ENCODE data around the gene SUN5. TPM values are rescaled to one million over a fixed set of nuclear protein-coding genes. Genes with fewer than 3 reads are reported as not detected.

Gene SUN5
- total RNA-seq, 1 experiment from 2014 or later, result not detected

DNA sequence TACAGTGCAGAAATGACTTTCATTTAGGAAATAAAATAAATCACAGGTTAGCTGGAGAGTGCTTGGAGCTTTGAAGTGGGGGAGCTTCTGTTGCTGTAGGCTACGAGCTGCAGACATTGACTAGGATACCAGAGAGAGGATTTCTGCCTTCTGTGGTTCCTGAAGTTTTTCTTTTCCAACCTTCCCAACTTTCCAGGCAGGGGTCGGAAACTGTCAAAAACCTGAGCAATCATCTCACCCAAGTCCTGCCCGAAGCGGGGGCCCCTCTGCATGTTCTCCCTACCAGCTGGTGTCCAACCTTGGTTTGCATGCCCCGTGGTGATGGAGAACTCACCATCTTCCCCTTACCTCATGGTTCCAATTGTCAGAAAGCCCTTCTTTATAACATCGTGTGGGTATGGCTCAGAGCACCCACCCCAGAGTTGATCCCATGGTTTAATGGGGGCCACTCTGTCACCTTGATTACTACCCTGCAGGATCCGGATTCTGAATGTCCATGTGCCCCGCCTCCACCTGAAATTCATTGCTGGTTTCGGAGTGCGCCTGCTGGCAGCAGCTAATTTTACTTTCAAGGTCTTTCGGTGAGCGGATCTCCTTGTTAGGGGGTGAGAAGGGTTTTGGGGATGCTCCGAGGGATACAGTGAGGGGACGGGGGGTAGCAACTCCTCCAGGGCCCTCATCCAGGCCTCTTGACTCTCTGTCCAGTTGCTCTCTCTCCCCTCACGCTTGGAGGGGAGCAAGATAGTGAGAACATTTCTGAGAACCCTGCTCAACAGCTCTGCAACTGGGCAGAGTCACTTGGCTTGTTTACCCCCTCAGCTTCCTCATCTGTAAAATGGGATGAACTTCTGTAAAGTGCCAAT is 8.3 kb upstream of the SUN5 start:
- no peak for DNase-seq
- Histone ChIP-seq H3K27me3 (0 out of 2 replicates have a peak, but pooled peaks cover 4% of the 10 kb centered on the region), H3K36me3 (no peaks in the 10 kb centered on the region), H3K4me3 (no peak overlapping the region), H3K27ac (no peak overlapping the region), H3K9me3 (replicated peaks) (no peaks in the 10 kb centered on the region), H3K4me1 (peaks cover 21% of the 10 kb centered on the region)

DNA sequence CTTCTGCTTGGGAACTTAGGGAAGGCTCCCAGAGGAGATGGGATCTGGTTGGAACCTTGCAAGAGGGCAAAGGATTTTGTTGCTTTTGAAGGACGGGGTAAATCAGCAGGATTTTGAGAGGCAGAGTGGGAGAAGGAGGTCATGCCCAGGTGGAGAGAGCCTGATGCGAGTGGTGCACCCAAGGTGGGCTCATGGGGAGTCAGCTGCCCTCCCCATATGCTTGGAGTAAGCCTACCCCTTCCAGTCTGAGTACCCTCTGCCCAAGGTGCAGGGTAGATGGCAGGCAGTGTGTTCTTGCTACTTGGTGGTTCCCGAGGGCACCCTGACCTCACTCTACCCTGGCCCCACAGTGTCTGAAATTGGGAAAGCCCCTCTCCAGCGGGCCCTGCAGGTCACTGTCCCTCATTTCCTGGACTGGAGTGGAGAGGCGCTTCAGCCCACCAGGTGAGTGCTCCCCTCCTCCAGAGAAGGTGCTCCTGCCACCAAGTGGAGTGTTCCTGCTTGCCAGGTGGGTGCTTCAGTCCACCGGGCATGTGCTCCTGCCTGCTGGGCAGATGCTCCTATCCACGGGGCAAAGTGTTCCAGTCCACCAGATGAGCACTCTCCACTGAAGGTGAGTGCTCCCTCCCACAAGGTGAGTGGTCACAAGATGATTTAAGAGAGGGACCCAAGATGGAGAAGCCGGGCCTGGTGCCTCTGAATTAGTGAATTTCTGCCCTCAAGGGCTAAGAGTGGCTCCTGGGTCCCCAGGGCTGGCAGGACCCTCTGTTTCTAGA is 6.6 kb upstream of the SUN5 start:
- H3K4me3 ChIP-seq, result no peak overlapping the region
- no peak overlapping the region for H3K27ac ChIP-seq
- peaks cover 21% of the 10 kb centered on the region for H3K4me1 ChIP-seq
- H3K36me3 ChIP-seq, result no peaks in the 10 kb centered on the region
- no peaks in the 10 kb centered on the region for H3K9me3 ChIP-seq (replicated peaks)
- no peak for DNase-seq
- no peaks in the 10 kb centered on the region for H3K27me3 ChIP-seq

DNA sequence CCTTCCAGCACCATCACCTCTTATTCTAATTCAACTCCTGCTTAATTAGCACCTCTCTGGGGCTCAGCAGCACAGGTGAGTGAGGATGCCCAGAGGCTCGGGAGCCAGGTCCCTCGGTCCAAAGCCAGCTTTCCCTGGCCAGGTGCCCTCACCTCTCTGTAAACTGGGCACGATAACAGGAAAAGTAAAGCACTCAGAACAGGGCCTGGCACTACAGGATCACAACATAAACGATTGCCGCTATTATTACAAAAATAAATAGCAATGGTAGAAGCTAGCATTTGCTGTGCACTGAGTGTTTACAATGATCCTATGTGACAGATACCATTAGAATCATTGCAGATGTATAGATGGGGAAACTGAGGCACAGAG is 5.9 kb upstream of the SUN5 start:
- no peaks in the 10 kb centered on the region for H3K9me3 ChIP-seq (replicated peaks)
- DNase-seq, result no peak
- no peak overlapping the region for H3K4me3 ChIP-seq
- H3K27me3 ChIP-seq, result no peaks in the 10 kb centered on the region
- H3K4me1 ChIP-seq, result peaks cover 21% of the 10 kb centered on the region
- no peak overlapping the region for H3K27ac ChIP-seq
- H3K36me3 ChIP-seq, result no peaks in the 10 kb centered on the region

DNA sequence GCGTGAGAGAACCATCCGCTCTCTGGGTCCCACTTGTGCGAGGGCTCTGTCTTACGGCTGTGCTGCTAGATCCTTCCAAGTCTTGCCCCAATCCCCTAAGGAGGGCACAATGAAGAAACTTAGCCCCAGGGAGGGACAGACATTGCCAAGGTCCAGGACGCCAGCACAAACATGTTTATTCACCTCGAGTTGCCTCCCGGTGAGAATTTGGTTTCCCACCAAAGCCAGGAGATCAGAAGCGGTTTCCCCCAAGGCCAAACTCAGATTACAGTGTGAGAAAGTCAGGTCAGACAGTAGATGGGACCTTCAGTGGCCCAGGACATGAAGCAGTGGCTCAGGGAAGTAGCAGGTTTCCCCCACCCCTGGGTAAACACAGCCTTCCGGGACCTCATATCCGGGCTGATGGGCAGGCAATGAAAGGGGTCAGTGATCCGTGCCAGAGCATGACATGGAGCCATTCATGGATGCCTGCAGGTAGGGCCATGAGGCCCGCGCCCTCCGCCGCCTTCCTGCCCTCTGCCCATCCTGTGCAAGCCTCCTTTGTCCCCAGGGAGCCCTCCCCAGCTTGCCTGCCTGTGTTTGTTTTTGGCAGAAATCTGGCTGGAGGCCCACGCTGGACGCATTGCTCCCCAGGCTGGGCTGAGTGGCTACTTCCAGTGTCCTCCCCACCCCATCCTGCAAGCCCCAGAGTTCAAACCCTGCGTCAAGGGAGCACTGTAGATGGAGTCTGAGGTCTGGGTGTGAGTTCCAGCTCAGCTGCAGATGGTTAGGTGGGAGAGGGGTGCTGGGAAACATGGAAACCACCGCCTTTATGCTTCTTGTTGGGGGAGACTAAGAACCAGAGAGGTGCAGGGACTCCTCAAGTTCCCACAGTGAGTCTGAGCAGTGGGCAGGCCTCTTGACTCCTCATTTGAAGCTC is 5.2 kb upstream of the SUN5 start:
- Histone ChIP-seq H3K4me1 (peaks cover 18% of the 10 kb centered on the region), H3K9me3 (replicated peaks) (no peaks in the 10 kb centered on the region), H3K27ac (no peak overlapping the region), H3K4me3 (no peak overlapping the region), H3K27me3 (no peaks in the 10 kb centered on the region), H3K36me3 (no peaks in the 10 kb centered on the region)
- peak; percentile 61 to 67 for DNase-seq

DNA sequence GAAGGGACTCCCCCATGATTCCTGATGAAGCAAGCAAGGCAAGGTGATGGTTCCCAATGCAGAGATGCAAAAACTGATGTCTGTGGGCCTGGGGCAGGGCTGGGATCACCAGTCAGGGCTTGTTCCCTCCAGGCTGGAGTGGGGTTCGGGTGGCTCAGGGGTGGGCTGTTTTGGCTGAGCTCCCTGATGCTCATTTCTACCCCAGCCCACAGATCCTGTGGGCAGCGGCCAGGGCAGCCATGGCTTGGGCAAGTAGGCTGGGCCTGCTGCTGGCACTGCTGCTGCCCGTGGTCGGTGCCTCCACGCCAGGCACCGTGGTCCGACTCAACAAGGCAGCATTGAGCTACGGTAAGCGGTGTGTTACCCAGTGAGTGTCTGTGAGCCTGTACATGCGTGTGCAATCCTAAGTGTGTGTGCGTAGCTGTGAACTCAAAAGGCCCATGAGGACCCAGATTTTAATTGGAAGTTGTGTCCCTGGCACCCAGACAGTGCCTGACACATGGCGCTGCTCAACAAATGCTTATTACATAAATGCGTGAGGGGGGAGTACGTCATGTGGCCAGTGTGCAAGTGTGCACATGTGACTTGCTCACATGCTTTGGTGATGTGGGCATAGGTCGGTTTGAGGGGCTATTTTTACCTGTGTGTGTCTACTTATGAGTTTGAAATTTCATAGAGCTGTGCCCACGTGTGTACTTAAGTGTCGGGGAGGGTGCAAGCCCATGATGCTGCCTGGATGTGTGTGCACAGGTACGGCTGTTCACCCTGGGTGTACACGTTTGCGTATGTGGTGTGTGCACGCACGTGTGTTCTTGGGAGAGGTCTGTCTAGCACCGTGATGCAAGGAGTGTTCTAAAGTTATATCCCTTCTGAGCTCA is 4.3 kb upstream of the SUN5 start:
- H3K27ac ChIP-seq, result no peak overlapping the region
- H3K27me3 ChIP-seq, result no peaks in the 10 kb centered on the region
- H3K4me1 ChIP-seq, result peaks cover 9% of the 10 kb centered on the region; the same call in 1 of the 2 replicates
- DNase-seq, result no peak
- H3K4me3 ChIP-seq, result no peak overlapping the region
- no peaks in the 10 kb centered on the region for H3K36me3 ChIP-seq
- no peaks in the 10 kb centered on the region for H3K9me3 ChIP-seq (replicated peaks)

DNA sequence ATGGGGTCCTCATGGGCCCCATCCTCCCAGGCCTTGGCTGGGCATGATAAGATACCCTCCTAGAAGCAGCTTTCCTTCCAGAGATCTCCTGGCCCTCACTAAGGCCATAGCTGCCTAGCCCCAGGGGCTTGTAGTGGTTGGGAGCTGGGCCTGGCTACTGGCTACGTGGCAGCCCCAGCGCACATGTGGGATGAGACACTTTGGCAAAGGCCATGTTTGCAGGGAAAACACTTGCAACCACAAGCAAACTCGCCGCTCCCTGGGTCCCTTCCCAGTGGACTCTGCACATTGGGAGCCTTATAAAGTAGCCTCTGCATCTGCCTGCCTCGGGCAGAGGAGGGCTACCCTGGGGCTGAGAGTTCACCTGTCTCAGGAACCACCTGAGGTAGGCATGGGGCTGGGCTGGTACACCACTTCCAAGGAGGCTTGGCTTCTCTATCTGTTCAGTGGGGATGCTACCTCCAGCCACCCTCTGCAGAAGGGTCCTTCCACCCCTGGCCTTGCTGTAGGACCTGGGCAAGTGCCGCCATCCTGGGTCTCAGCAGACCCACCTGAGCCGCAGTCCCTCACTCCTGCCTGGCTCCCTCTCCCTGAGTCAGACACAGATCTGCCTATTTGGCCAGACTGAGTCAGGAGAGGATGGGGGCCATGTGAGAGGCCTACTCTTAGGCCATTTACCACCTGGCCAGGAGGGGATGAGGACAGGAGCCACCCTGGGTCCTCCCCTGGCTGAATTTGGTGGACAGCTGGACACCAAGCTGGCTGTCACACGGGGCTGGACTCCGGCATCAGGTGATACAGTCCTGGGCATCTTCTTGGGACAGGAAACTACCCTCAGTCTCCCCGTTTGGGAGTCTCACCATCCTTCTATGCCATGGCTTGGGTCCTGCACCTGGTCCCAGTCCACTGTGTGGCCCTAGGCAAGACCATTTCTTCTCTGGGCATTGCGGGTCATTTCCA is 3.4 kb upstream of the SUN5 start, which contains the start of gene BPIFB2:
TSS of gene BPIFB2 (plus strand) at position 329 of the 960 bp plus-strand sequence. CDS start 871 bp downstream, outside the sequence.
- Histone ChIP-seq H3K27me3 (no peaks in the 10 kb centered on the region), H3K36me3 (no peaks in the 10 kb centered on the region), H3K27ac (no peak within 1 kb of the TSS), H3K9me3 (replicated peaks) (no peaks in the 10 kb centered on the region), H3K4me1 (peaks cover 8% of the 10 kb centered on the region; the same call in 1 of the 2 replicates), H3K4me3 (no peak within 1 kb of the TSS)
- DNase-seq, result no peak

DNA sequence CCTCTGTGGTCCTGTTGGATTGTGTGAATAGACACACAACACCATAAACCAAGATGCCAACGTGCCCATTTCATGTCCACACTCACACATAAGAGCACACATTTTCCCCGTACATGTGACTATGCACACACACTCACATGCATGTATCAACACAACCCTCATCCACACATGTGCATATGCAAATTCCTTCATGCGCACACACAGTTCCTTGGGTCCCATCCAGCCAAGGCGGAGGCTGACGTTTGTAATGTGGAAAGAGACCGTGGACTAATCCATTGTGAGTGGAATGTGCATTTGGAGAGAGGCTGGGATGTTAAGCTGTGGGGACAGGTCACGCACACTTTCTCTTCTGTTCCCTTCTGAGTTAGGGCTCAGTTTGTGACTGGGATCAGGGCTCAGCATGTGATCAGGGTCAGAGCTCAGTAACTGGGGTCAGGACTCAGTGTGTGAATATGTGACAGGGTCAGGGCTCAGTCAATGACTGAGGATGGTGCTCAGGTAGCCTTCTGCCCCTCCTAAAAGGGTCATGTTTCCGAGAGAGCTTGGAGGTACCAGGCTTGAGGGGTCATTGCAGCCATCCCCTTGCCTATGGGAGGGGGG is 2.6 kb upstream of the SUN5 start:
- H3K4me1 ChIP-seq, result peaks cover 8% of the 10 kb centered on the region; the same call in 1 of the 2 replicates
- H3K9me3 ChIP-seq (replicated peaks), result no peaks in the 10 kb centered on the region
- no peak for DNase-seq
- no peak overlapping the region for H3K4me3 ChIP-seq
- H3K27ac ChIP-seq, result no peak overlapping the region
- no peaks in the 10 kb centered on the region for H3K27me3 ChIP-seq
- H3K36me3 ChIP-seq, result no peaks in the 10 kb centered on the region

DNA sequence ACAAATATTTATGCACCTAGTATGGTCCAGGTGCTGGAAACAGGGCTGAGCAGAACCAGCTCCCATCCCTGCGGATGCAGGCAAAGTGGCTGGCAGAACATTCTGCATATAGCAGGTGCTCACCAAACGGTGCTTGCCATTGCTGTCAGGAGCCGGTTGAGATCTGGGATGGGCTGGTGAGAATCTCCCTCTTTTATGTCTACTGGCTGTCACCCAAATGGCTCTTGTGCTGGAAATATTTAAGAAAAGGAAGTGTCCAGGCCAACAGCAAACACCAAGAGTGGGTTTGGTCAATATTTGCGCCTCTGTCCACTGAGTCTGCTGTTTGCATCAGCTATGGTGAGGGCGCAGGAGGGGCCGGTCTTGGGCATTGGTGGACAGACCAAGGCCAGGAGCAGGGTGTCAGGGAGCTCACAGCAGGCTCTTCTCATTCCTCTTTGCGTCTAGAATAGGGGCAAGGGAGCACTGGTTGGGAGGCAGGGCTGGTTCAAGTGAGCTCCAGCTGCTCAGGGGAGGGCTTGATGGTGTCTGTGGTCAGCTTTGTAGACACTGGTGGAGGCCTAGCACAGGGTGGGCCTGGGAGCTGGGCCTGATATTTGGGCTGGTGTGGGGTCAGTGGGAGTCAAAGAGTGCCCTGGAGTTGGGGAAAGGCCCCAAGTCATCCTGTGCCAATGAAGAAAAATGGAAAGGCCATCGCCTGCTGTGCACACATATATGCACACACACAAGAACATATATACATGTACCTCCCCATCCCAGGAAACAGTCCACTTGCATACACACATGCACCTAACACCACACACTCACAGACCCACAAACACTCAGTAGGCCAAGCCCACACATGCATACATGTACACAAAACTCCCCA is 1.9 kb upstream of the SUN5 start:
- Histone ChIP-seq H3K9me3 (replicated peaks) (no peaks in the 10 kb centered on the region), H3K36me3 (no peaks in the 10 kb centered on the region), H3K27me3 (no peaks in the 10 kb centered on the region), H3K4me1 (peaks cover 8% of the 10 kb centered on the region; the same call in 1 of the 2 replicates), H3K4me3 (no peak overlapping the region), H3K27ac (no peak overlapping the region)
- no peak for DNase-seq

DNA sequence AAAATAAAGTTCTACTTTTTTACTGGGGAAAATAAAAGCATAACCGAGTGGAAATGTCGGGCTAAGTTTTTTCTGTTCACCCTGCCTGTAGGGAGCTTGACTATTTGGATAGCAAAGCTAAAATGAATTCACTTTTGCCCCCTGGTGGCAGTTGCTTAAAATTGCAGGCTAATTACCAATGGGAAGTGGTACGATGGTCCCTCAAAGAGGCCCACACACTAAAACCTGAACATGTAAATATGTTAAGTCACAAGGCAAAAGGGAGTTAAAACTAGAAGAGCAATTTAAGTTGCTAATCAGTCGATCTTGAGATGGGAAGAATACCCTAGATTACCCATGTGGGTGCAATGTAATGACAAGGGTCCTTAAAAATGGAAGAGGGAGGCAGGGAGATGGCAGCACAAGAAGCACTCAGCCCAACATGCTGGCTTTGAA is 916 bp upstream of the SUN5 start:
- Histone ChIP-seq H3K4me3 (no peak overlapping the region), H3K27me3 (no peaks in the 10 kb centered on the region), H3K27ac (no peak overlapping the region), H3K36me3 (no peaks in the 10 kb centered on the region), H3K9me3 (replicated peaks) (no peaks in the 10 kb centered on the region), H3K4me1 (peaks cover 8% of the 10 kb centered on the region; the same call in 1 of the 2 replicates)
- peak; percentile 49 to 82 for DNase-seq

DNA sequence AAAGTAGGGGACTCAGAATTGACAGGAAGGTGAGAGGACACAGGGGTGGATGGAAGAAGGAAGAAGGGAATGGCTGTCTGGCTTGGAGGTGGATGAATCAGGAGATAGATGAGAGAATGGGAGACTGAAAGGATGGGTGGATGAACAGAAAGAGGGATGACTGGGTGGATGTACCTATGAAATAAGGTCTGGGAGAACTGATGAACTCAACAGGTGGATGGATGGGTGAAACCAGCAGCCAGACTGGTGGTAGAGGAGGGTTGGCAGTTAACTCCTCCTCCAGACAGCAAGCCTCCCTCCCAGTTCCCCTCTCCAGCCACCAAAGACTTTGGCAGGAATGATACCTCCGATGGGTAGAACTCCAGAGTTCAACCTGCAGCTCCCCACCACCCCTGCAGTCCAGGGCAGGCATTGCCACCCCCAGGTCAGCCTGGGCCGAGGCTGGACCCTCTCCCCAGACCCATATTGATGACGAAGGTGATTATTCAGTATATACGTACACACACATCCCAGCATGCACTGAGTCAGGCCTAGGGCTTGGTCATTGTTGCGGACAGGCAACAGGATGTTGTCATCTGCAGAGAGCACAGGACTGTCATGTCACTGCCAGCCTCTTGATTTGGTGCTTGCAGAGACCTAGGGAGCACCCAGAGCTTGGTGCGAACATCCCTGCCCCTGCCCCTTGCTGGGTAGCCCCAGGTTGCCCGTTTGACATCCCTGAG is 2.0 kb downstream of the SUN5 start:
- no peaks in the 10 kb centered on the region for H3K27me3 ChIP-seq
- no peaks in the 10 kb centered on the region for H3K4me1 ChIP-seq
- no peaks in the 10 kb centered on the region for H3K9me3 ChIP-seq (replicated peaks)
- H3K4me3 ChIP-seq, result no peak overlapping the region
- no peak overlapping the region for H3K27ac ChIP-seq
- H3K36me3 ChIP-seq, result no peaks in the 10 kb centered on the region
- no peak for DNase-seq

DNA sequence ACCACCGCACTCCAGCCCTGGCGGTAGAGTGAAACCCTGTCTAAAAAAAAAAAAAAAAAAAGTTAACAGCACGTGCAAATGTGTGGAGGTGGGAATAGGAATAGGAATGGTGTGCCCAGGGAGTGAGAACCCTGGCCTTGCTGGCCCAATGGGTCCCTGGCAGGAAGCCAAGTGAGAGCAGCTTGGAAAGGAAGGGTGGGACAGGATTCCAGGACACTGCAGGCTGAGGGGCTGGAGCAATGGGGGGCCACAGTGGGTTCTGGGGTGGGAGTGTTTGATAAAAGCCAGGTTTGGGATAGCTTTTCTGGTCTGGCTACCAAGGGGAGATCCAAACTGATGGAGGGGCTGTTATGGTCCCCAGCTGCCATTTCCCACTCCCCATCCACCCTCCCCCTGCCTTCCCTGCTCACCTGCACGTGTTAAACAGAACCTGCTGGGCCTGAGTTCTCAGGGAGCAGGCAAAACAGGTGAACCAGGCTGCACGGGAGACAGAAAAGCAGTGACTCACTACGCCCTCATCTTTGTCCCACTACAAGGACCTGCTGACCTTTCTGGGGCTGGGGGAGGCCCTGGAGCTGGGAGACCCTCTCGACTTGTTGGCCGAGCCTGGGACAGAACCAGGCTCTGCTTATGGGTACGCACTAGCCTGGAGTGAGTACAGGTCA is 3.3 kb downstream of the SUN5 start:
- no peaks in the 10 kb centered on the region for H3K9me3 ChIP-seq (replicated peaks)
- no peaks in the 10 kb centered on the region for H3K27me3 ChIP-seq
- no peaks in the 10 kb centered on the region for H3K4me1 ChIP-seq
- DNase-seq, result no peak
- no peak overlapping the region for H3K4me3 ChIP-seq
- no peak overlapping the region for H3K27ac ChIP-seq
- H3K36me3 ChIP-seq, result no peaks in the 10 kb centered on the region
